Hepatocyte (in vitro differentiated cells): ENCODE data around the gene FAM209A.

Experiments used
- EZH2 ChIP-seq: fragments of 200-600 bp; sonication (generic); IDR thresholded peaks from 2 replicates; pipeline ENCODE4 v1.6.1; 2016; ENCODE audit warnings: antibody characterized with exemption, mild to moderate bottlenecking, borderline replicate concordance
- EZH2phosphoT487 ChIP-seq: fragments of 200-600 bp; sonication (generic); IDR thresholded peaks from one replicate; pipeline ENCODE4 v1.6.1; 2018; ENCODE audit warnings: antibody characterized with exemption, mild to moderate bottlenecking, low read depth, moderate library complexity; ENCODE audit not compliant: unreplicated experiment, severe bottlenecking
- TF ChIP-seq, protein P1 (sequence below): fragments of 200-600 bp; sonication (generic); IDR thresholded peaks from 2 replicates; pipeline ENCODE4 v1.5.1; 2016; ENCODE audit warnings: antibody characterized with exemption, mild to moderate bottlenecking; ENCODE audit not compliant: poor library complexity

DNA sequence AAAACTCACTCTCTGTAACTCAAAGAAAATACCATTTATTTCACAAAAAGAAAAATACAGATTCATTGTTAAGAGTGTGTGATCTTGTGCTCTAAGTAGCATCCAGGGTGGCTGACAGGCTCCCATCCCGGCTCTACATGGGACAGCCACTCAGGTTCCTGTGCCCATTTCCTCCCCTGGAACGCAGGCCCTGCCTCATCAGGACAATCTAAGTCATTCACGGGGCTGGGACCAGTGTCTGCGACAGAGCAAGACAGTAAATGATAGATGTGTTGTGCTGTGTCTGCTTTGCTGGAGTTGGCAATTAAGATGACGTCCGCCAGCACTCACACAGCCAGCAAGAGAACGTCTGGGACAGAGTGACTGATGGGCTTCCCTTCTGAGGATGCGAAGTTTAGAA is 6.9 kb upstream of the FAM209A start:
- TF ChIP-seq, protein P1, sequence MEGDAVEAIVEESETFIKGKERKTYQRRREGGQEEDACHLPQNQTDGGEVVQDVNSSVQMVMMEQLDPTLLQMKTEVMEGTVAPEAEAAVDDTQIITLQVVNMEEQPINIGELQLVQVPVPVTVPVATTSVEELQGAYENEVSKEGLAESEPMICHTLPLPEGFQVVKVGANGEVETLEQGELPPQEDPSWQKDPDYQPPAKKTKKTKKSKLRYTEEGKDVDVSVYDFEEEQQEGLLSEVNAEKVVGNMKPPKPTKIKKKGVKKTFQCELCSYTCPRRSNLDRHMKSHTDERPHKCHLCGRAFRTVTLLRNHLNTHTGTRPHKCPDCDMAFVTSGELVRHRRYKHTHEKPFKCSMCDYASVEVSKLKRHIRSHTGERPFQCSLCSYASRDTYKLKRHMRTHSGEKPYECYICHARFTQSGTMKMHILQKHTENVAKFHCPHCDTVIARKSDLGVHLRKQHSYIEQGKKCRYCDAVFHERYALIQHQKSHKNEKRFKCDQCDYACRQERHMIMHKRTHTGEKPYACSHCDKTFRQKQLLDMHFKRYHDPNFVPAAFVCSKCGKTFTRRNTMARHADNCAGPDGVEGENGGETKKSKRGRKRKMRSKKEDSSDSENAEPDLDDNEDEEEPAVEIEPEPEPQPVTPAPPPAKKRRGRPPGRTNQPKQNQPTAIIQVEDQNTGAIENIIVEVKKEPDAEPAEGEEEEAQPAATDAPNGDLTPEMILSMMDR, result no peak
- TF ChIP-seq EZH2phosphoT487, result no peak
- TF ChIP-seq EZH2, result no peak
